Measurements from ENCODE around the gene OGFR.

The OGFR gene, protein sequence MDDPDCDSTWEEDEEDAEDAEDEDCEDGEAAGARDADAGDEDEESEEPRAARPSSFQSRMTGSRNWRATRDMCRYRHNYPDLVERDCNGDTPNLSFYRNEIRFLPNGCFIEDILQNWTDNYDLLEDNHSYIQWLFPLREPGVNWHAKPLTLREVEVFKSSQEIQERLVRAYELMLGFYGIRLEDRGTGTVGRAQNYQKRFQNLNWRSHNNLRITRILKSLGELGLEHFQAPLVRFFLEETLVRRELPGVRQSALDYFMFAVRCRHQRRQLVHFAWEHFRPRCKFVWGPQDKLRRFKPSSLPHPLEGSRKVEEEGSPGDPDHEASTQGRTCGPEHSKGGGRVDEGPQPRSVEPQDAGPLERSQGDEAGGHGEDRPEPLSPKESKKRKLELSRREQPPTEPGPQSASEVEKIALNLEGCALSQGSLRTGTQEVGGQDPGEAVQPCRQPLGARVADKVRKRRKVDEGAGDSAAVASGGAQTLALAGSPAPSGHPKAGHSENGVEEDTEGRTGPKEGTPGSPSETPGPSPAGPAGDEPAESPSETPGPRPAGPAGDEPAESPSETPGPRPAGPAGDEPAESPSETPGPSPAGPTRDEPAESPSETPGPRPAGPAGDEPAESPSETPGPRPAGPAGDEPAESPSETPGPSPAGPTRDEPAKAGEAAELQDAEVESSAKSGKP

DNA sequence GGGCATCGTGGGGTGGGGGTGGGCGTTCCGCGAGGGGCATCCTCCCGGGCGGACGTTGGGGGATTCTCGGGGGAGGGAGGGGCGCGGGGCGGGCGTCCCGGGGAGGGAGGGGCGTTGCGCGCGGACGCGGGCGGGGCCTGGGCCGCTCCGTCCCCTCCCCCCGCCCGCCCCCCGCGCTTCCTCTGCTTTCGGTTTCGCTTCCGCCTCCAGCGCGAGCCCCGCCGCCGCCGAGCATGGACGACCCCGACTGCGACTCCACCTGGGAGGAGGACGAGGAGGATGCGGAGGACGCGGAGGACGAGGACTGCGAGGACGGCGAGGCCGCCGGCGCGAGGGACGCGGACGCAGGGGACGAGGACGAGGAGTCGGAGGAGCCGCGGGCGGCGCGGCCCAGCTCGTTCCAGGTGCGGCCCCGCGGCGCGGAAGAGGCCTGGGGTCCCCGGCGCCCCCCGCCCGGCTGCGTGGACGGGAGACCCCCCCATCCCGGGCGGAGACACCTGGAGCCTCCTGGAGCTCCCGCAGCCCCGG is at the start of gene OGFR:
Gene OGFR (plus strand): TSS at position 209 of the 528 bp plus-strand sequence. CDS start 25 bp downstream, at position 234.
- DNase-seq = peak in 33 of 42 donors; percentile 51 to 84 (median 67)
- intact Hi-C loops (cut with DNase I) = no loop called here

DNA sequence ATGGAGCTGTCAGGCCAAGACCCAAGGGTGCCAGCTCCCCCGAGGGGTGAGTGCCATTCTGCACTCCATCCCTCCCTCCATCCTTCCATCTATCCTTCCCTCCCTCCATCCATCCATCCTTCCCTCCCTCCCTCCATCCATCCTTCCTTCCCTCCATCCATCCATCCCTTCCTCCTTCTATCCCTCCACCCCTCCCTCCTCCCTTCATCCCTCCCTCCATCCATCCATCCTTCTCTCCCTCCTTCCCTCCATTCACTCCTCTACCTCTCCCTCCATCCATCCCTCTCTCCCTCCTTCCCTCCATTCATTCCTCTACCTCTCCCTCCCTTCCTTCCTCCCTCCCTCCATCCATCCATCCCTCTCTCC is 49.7 kb upstream of the OGFR start:
- intact Hi-C loops (cut with DNase I) = no loop called here
- DNase-seq = no peak

DNA sequence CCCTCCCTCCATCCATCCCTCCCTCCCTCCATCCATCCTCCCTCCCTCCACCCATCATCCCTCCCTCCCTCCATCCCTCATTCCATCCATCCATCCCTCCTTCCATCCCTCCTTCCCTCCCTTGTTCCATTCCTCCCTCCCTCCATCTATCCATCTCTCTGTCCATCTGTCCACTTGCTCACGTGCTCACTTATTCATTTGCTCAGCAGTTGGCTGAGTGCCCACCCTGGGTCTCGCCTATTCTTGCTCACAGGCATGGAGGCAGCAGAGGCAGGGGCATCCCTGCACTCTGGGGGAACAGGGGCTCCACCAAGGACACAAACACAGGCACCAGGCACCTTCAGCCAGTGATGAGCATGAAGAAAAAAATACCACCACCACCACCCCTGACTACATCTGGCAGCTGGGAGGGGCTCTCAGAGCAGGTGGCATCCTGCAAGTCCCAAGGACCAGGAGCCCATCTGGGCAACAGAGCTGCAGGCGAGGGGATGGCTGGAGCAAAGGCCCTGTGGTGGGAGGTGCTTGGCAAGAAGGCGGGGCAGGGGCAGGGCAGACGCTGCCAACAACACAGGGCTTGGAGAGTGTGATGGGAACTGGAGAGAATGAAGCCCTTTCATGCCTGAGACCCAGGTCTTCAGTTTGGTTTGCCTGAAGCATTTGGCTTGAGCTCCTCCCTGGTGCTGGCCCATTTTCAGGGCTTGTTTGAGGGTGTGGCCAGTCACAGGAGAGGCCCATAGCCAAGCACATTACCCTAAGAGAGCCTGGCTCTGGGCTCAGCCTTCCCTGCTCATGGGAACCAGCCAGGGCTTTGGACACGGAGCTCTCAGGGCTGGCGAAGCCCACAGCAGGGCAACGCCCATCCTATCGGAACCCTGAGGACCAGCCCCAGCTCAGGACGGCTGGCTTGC is 48.6 kb upstream of the OGFR start:
- no peak for DNase-seq
- intact Hi-C loops (cut with DNase I) = no loop called here

DNA sequence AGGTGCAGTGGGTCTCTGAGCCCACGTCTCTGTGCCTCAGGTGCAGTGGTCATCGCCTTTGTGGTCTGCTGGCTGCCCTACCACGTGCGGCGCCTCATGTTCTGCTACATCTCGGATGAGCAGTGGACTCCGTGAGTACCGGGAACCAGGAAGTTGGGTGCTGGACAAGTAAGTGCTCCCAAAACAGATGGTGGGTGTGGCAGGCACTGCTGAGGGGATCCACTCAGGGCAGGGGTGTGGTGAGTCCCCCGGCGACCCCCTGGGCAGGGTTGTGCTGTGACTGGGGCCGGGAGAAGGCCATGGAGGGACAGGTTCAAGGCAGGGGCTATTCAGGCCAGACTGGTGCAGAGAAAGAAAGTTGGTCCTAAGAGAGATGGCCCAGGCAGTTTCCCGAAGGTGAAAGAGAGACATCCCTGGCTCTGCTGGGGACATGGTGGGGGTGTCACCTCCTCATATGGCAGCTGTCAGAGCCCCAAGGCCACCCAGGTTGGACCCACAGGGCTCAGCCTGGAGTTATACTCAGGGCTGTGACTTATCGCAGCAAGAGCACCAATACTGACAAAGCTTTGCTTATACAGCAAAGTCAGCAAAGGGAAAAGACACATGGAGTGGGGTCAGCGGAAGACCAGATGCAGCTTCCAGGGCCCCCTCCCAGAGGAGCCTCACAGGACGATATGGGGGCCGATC is 46.3 kb upstream of the OGFR start:
- no peak for DNase-seq

DNA sequence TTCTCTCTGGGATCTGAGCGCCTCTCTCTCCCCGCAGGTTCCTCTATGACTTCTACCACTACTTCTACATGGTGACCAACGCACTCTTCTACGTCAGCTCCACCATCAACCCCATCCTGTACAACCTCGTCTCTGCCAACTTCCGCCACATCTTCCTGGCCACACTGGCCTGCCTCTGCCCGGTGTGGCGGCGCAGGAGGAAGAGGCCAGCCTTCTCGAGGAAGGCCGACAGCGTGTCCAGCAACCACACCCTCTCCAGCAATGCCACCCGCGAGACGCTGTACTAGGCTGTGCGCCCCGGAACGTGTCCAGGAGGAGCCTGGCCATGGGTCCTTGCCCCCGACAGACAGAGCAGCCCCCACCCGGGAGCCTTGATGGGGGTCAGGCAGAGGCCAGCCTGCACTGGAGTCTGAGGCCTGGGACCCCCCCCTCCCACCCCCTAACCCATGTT is 44.6 kb upstream of the OGFR start:
- DNase-seq = no peak
- intact Hi-C loops (cut with DNase I) = no loop called here

More for the DNA sequence above, 46.3 kb upstream of the OGFR start:
- intact Hi-C loops (cut with DNase I) = no loop called here

DNA sequence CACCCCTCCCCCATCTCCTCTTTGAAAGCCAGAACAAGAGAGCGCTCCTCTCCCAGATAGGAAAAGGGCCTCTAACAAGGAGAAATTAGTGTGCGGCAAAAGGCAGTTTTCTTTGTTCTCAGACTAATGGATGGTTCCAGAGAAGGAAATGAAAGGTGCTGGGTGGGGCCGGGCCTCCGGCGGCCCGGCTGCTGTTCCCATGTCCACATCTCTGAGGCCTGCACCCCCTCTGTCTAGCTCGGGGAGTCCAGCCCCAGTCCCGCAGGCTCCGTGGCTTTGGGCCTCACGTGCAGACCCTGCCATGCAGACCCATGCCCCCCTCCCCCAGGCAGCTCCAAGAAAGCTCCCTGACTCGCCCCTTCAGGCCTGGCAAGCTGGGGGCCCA is 44.2 kb upstream of the OGFR start:
- no peak for DNase-seq
- intact Hi-C loops (cut with DNase I) = no loop called here

DNA sequence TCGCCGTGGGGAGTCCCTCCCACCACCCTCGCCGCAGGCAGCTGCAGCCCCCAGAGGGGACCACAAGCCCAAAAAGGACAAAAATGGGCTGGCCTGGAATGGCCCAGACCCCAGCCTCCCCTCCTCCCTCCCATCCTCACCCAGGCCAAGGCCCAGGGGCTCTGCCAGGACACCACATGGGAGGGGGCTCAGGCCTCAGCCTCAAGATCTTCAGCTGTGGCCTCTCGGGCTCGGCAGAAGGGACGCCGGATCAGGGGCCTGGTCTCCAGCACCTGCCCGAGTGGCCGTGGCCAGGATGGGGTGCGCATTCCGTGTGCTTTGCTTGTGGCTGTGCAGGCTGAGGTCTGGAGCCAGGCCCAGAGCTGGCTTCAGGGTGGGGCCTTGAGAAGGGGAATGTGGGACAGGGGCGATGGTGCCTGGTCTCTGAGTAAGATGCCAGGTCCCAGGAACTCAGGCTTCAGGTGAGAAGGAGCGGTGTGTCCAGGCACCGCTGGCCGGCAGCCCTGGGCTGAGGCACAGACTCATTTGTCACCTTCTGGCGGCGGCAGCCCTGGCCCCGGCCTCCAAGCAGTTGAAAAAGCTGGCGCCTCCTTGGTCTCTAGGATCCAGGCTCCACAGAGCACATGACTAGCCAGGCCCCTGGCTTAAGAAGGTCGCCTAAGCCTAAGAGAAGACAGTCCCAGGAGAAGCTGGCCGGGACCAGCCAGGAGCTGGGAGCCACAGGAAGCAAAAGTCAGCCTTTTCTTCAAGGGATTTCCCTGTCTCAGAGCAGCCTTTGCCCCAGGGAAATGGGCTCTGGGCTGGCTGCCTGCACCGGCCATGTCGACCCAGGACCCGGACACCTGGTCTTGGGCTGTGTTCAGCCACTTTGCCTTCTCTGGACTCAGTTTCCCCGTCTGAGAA is 43.5 kb upstream of the OGFR start:
- peak in 1 of 42 donors; percentile 45 for DNase-seq

DNA sequence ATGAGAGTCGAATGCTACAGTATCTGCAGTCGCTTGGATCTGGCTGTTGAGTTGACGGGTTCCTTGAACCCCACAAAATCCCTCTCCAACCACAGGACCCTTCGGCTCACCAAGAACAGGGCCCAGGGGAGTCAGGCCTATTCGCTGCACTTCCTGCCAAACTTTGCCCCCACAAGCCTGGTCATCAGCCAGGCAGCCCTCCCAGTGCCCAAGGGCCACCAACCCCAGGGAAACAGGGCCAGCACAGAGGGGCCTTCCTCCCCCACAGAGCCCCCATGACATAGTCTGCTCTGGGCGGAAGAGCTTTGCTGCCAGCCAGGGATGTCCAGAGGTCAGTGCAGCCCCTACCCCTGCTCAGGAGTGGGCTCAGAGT is 42.9 kb upstream of the OGFR start:
- intact Hi-C loops (cut with DNase I) = no loop called here
- no peak for DNase-seq

More for the DNA sequence above, 43.5 kb upstream of the OGFR start:
- intact Hi-C loops (cut with DNase I) = no loop called here

DNA sequence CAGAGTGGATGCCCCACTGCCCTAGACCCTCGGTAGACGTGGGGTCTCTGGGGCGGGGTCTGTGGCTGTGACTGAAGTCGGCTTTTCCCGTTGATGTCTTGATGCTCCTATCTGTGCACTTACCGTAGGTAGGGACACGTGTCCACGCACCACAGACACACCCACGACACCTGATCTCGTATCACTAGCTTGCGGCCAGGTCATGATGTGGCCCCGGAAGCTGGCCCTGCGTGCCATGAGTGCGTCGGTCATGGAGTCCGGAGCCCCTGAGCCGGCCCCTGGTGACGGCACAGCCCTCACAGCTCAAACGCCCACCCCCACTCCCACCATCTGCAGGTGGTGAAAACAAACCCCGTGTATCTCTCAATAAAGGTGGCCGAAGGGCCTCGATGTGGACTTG is 42.3 kb upstream of the OGFR start:
- intact Hi-C loops (cut with DNase I) = no loop called here
- no peak for DNase-seq

DNA sequence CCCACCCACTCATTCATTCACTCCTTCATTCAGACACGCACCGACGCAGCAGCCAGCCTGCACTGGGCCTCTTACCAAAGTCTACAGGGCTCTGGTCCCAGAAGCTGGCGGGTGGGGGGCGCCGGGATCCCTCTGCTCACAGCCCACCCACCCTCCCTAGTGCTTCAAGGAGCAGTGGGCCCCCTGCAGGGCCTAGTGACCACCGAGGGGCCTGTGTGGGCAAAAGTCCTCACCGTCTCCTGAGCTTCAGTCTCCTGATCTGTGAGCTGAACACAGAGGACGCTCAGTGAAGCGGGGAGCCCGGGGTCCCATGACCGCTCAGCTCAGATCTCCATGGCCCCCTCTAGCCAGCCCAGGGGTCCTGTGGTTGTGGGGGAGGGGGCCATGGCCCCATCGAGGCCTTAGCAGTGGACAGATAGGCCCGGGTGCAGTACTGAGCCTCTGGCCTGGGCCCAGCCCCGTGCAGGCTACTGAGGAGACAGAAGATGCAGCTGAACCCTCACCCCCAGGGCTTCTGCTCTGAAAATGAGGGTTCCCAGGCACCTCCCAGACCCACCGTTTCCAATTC is 41.8 kb upstream of the OGFR start:
- DNase-seq = no peak
- intact Hi-C loops (cut with DNase I) = no loop called here

DNA sequence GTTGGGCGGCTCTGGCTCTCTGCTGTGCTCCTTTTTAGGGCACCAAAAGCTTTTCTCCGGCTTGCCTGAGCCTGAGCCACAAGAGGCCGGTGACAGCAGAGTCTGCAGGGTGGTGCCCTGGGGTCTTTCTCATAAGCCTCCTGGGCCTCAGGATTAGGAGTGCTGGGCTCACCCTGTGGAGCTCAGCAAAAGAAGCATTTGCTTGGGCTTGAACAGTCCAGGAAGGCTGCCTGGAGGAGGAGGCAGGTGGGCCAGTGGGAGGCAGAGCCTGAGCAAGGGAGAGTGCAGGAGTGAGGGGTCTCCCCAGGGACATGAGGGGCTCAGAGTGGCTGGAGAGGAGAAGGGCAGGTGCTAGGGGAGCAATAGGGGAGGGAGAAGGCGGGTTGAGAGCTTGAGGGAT is 41.2 kb upstream of the OGFR start:
- DNase-seq = no peak
- intact Hi-C loops (cut with DNase I) = no loop called here

DNA sequence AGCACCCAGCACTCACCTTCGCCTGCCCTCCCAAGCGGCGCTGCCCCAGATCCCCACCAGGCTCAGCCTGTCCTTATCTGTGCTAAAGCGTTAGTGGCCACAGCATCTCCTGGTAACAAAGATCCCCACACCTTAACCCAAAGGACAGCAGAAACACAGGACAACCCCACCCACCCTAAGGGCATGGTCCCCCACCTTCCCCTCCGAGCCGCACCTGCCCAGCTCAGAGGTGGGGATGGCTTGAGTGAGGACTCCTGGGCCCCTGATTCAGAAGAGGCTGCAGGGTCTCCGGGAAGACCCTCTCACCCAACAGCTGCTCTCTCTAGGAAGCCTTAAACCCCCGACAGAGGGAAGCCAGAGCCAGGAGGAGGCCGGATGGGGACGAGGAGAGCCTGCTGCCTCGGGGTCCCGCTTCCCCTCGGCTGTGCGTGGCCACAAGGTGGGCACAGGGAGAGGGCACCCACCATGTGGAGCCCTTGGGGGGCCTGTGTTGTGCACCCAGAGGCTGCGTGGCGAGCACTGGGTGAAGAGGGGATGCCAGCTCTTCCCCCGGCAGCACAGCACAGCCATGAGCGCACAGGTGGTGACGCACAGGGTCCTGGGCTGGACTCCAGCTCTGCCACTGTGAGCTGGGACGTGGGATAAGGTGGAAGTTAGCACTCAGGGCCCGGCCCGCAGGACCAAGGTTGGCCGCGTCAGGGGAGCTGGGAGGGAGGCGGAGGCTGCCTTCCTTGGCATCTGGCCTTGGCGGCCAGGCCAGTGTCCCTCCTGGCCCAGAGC is 40.3 kb upstream of the OGFR start:
- intact Hi-C loops (cut with DNase I) = no loop called here
- no peak for DNase-seq

DNA sequence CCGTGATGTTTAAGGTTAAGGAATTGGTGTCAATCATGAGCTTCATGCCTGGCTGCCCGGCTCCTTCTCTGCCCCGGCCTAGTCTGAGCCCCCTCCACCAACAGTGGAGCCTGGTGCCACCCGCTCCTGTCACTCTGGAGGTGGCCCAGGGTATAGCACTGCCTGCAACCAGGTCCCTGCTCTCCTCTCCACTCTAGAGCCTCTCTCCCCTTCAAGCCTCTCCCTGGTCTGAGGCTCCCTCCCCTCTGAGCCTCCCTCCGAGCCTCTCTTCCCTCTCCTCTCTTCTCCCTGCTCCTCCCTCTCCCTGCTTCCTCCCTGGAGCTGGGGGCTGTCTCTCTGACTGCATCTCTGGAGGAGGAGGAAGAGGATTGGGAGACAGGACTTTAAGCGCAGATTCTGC is 39.6 kb upstream of the OGFR start:
- intact Hi-C loops (cut with DNase I) = no loop called here
- DNase-seq = peak in 2 of 42 donors; percentile 10 to 29

DNA sequence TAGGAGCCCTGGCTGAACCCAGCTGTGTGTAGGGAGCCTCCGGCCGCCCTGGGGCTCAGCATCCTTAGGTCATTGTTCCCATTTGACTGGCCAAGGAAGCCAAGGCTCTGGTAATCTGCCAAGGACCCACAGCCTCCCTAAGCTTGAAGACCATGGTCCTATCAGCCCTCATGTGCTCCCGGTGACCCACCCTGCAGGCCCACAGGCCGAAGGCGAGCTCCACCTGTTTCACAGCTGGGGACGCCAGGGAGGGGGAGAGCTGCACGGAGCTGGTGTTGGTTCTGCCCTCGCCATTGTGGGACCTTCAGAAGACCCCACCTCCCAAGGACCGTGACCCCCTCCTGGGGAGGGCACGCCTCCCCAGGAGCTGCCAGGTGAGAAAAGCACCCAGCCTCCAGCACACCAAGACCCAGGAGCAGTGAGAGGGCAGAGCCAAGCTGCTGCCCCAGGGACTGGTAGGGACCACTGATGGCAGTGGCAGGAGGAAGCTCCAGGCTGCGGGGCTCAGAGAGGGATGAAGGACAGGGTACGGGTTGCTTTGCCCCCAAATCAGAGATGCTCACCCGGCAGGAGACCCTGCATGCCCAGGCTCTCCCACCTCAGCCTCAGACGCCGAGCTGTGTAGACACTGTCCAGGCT is 39.1 kb upstream of the OGFR start:
- no peak for DNase-seq
- intact Hi-C loops (cut with DNase I) = no loop called here

DNA sequence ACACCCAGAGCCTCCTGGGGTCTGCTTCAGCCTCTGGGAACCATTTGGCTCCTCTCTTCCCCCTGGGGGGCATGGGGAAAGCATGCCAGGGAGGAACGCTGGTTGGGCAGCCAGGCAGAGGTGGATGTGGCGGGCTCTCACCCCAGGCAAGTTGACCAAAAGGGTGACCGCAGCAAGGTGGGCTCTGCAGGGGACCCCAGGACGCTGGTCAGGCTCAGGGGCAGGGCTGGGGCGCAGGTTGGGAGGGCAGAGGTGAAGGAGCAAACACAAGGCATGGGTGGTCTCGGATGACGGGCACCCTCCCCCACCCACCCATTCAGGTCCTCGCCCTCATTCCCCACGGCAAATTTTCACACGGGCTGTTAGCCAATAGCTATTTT is 38.6 kb upstream of the OGFR start:
- DNase-seq = no peak
- intact Hi-C loops (cut with DNase I) = no loop called here

DNA sequence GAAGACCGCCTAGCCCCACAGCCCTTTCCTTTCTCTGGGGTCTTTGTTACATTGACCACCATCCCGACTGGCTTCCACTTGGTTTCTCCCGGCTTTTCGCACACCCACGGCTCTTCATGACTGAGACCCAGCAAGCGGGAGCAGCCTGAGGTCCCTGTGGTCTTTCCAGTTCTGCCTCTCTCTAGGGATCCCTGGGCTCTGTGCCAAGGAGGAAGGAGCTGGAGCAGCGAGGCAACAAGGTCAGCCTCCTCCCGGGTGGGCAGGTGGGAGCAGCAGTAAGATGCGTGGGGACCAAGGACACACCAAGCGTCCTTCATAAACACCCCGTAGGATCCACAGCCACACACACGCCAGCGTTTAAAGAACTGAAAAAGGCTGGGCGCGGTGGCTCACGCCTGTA is 37.9 kb upstream of the OGFR start:
- no peak for DNase-seq
- intact Hi-C loops (cut with DNase I) = no loop called here

DNA sequence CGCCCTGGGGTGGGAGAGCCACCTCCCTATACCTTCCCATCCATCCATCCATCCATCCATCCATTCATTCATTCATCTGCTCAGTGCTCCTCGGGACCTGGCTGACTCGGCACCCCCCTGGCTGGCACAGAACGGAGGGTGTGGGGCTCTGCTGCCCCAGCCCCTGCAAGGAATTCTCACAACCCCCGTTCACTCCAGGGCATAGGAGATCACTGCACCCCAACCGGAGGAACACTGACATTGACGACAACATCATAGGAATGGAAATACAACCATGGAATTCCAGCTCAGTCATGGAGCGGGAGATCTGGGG is 36.4 kb upstream of the OGFR start:
- intact Hi-C loops (cut with DNase I) = no loop called here

More for the DNA sequence above, 36.4 kb upstream of the OGFR start:
- no peak for DNase-seq
